Measurements from ENCODE around the gene SMIM1. TPM values are rescaled to one million over a fixed set of nuclear protein-coding genes. Genes with fewer than 3 reads are reported as not detected.
"Not testable (repeated sequence)": the region's sequence is repeated elsewhere in the genome, so short reads cannot be mapped to it uniquely, and the experiment has no call there.

Gene SMIM1
- total and polyA plus RNA-seq, 9 of the 15 experiments (the other 6 are each of a cell fraction or from before 2014, with no cell fraction given) = 2.3 to 125 (median 24.3) TPM

- BruUV-seq (replicated peaks); FAIRE-seq; H3K36me3 ChIP-seq (ENCODE audit: control insufficient read depth, insufficient read depth, low read length); CTCF ChIA-PET (ENCODE audit: low intra/inter-chr PET ratio); in situ Hi-C loops (cut with MboI); H3K27me3 ChIP-seq (ENCODE audit: control insufficient read depth in 2 of 2, insufficient read depth in 2 of 2, low read length in 2 of 2); H3K9me3 ChIP-seq (replicated peaks; ENCODE audit: control insufficient read depth, insufficient read depth, low read depth, low read length); H4K20me1 ChIP-seq (replicated peaks; ENCODE audit: control insufficient read depth, insufficient read depth, low read length); H3K9me1 ChIP-seq (ENCODE audit: control insufficient read depth, insufficient read depth, low read length); H3K79me2 ChIP-seq (ENCODE audit: control insufficient read depth, insufficient read depth, low read length): not testable (repeated sequence)
- DNase-seq (ENCODE audit: extremely low read depth in 1 of 4, low spot score in 3 of 4) = peak in 1 of 4 experiments; percentile 66
- Histone ChIP-seq H3K4me1 (replicated peaks in 1 of 2; ENCODE audit: control insufficient read depth in 2 of 2, insufficient read depth in 2 of 2, low read length in 2 of 2) (peaks cover 13 to 32% of the 10 kb centered on the region in 2 experiments), H3K27ac (ENCODE audit: extremely low read depth, low read depth, low read length) (peak overlapping the region; percentile 76), H3K4me3 (0 out of 2 replicates have a peak overlapping the region, but pooled peaks have one; percentile 6), H3K4me2 (ENCODE audit: insufficient read depth, low read length) (peak overlapping the region; percentile 62), H3K9ac (ENCODE audit: insufficient read depth in 1 of 2, low read depth in 2 of 2, low read length in 2 of 2) (peak overlapping the region; percentile 56 to 64; a peak in 3 of 4 replicates), H2AFZ (ENCODE audit: low read depth, low read length) (peak overlapping the region; percentile 99)
- intact Hi-C loops (cut with micrococcal nuclease) = loop anchor here (2.0 kb wide), 1 partner anchor 30 kb away; no protein-coding TSS in a partner anchor
- WGBS (ENCODE audit: insufficient coverage, low coverage, missing lambda C conversion rate) = 4% methylated on average over 7 of the region's 7 CpGs
- peak; percentile 67 for ATAC-seq
- POLR2A ChIA-PET = interaction anchor here (0.6 to 1.6 kb wide), 7 partner anchors 11 to 95 kb away, joined by 3 to 10 read pairs (median 4); no protein-coding TSS in a partner anchor
- peak in 1 of 2 experiments; percentile 42; a peak in 1 of 4 replicates for TF ChIP-seq ZNF639 (CRISPR knock-in tag; conservative IDR thresholded peaks at IDR 0.05 in 1 of 2, IDR thresholded peaks at IDR 0.05 in 1 of 2)
- TF ChIP-seq YY1 (IDR thresholded peaks at IDR 0.05; ENCODE audit: borderline replicate concordance in 1 of 3, control insufficient read depth in 1 of 3, extremely low read depth in 1 of 3, insufficient read depth in 3 of 3, insufficient read length in 1 of 3, insufficient replicate concordance in 2 of 3, low read depth in 1 of 3, low read length in 2 of 3) = peak in 1 of 3 experiments; percentile 46
- peak; percentile 36; the same call in 1 of the 2 replicates for TF ChIP-seq CUX1 (CRISPR knock-in tag; IDR thresholded peaks at IDR 0.05)
Observed at GRCh38 chr1:3804627-3804944, 32.0 kb downstream of the SMIM1 start.
